Measurements from ENCODE around the gene POC1A. TPM values are rescaled to one million over a fixed set of nuclear protein-coding genes. Genes with fewer than 3 reads are reported as not detected.

Gene POC1A
- total and polyA plus RNA-seq, 2 donors (not counting 3 experiments of a cell fraction or from before 2014, with no cell fraction given): 14.8 to 19.4 TPM

- ChIA-PET CTCF (interaction anchor here (0.8 to 1.6 kb wide), 4 partner anchors 9 to 44 kb away, joined by 3 to 5 read pairs (median 3); partner anchors contain the start of gene POC1A), POLR2A (interaction anchor here (0.8 kb wide), 1 partner anchor 43 kb away, joined by 3 read pairs; the partner anchor contains the start of gene POC1A)
- Histone ChIP-seq H3K27ac (ENCODE audit: insufficient read depth, low read depth, low read length) (peak within 1 kb of the TSS; percentile 62), H3K4me1 (ENCODE audit: control insufficient read depth, extremely low read depth, insufficient read depth, low read length) (peaks cover 17% of the 10 kb centered on the region), H3K79me2 (ENCODE audit: control insufficient read depth, insufficient read depth, low read length) (peaks cover 15% of the 10 kb centered on the region), H3K9me3 (replicated peaks; ENCODE audit: control insufficient read depth, insufficient read depth, low read length) (no peaks in the 10 kb centered on the region), H3K27me3 (ENCODE audit: control insufficient read depth in 2 of 2, insufficient read depth in 2 of 2, low read length in 2 of 2) (no peaks in the 10 kb centered on the region), H3K9ac (replicated peaks; ENCODE audit: extremely low read depth, insufficient read depth, low read length) (peak within 1 kb of the TSS; percentile 73), H4K20me1 (replicated peaks; ENCODE audit: control insufficient read depth, extremely low read depth, insufficient read depth, low read length) (no peaks in the 10 kb centered on the region), H3K9me1 (replicated peaks; ENCODE audit: control insufficient read depth, extremely low read depth, insufficient read depth, low read length) (no peaks in the 10 kb centered on the region), H3K4me3 (replicated peaks in 1 of 3; ENCODE audit: insufficient read depth in 1 of 3, low read depth in 1 of 3, low read length in 3 of 3) (peak within 1 kb of the TSS; percentile 89 to 93 (median 91)), H3K36me3 (ENCODE audit: control insufficient read depth in 2 of 2, extremely low read depth in 1 of 2, insufficient read depth in 2 of 2, low read length in 2 of 2) (peaks cover 8% of the 10 kb centered on the region in 2 experiments), H3K4me2 (ENCODE audit: insufficient read depth, low read length) (peak within 1 kb of the TSS; percentile 71), H2AFZ (ENCODE audit: low read depth, low read length) (peak within 1 kb of the TSS; percentile 85)
- intact Hi-C loops (cut with micrococcal nuclease) (loop anchor here (1.0 to 5.0 kb wide), 3 partner anchors 19 to 196 kb away; partner anchors contain the start of gene POC1A), dilution Hi-C loops (cut with MboI; ENCODE audit: extremely low pct_ligation_motif_present, low sequenced_read_pairs) (no loop called here)
- peak; percentile 97 for TF ChIP-seq POLR2A (IDR thresholded peaks at IDR 0.05; ENCODE audit: low read depth, low read length)
- TF ChIP-seq FOS (IDR thresholded peaks at IDR 0.05; ENCODE audit: borderline replicate concordance, insufficient read depth, low read length): no peak
- TF ChIP-seq MYC (IDR thresholded peaks at IDR 0.05; ENCODE audit: low read depth, low read length): no peak
- TF ChIP-seq POLR2AphosphoS5 (IDR thresholded peaks at IDR 0.05; ENCODE audit: insufficient read depth, low read depth, low read length): peak; percentile 98
- peak in 1 of 2 donors; percentile 26 for TF ChIP-seq CTCF (IDR thresholded peaks at IDR 0.05; ENCODE audit: extremely low read depth in 1 of 2, insufficient read depth in 1 of 2, low read depth in 1 of 2, low read length in 2 of 2)
- DNase-seq (ENCODE audit: low read depth, low spot score) (peak; percentile 93), FAIRE-seq (peak; percentile 85)
- BruUV-seq (replicated peaks): TSS peak; percentile 43
Observed at GRCh38 chr3:52197842-52198625, 43.8 kb upstream of the POC1A start, which contains the start of gene ALAS1. Gene ALAS1 (plus strand): TSS chr3:52198160. CDS start chr3:52199242, 1,082 bp downstream.

All from endothelial cell of umbilical vein (primary cell).